ENCODE data around the gene LRRC8C.
A peak's percentile ranks its signal among the peaks of the same experiment; 100 is the strongest.

LRRC8C gene

GRCh38 chr1:89670163-89670562 is 37.2 kb downstream of the LRRC8C start:
- DNase-seq (ENCODE audit: extremely low read depth in 1 of 2, low read depth in 1 of 2) = no peak

- DNase-seq (ENCODE audit: extremely low read depth in 1 of 2, low read depth in 1 of 2) = no peak
Measured at GRCh38 chr1:89670711-89671110, 37.8 kb downstream of the LRRC8C start.

GRCh38 chr1:89671775-89672488 is 39.0 kb downstream of the LRRC8C start:
- DNase-seq (ENCODE audit: extremely low read depth in 1 of 2, low read depth in 1 of 2) = no peak

- DNase-seq (ENCODE audit: extremely low read depth in 1 of 2, low read depth in 1 of 2) = no peak
Measured at GRCh38 chr1:89672489-89673183, 39.7 kb downstream of the LRRC8C start.

- no peak for DNase-seq (ENCODE audit: extremely low read depth in 1 of 2, low read depth in 1 of 2)
Measured at GRCh38 chr1:89673251-89673650, 40.3 kb downstream of the LRRC8C start.

- DNase-seq (ENCODE audit: extremely low read depth in 1 of 2, low read depth in 1 of 2) = no peak
Measured at GRCh38 chr1:89675677-89676076, 42.8 kb downstream of the LRRC8C start.

- no peak for DNase-seq (ENCODE audit: extremely low read depth in 1 of 2, low read depth in 1 of 2)
Measured at GRCh38 chr1:89681045-89681729, 48.3 kb downstream of the LRRC8C start.

GRCh38 chr1:89682611-89683010 is 49.7 kb downstream of the LRRC8C start:
- no peak for DNase-seq (ENCODE audit: extremely low read depth in 1 of 2, low read depth in 1 of 2)

- DNase-seq (ENCODE audit: extremely low read depth in 1 of 2, low read depth in 1 of 2) = no peak
Measured at GRCh38 chr1:89685461-89685860, 52.5 kb downstream of the LRRC8C start.

GRCh38 chr1:89686520-89686919 is 53.6 kb downstream of the LRRC8C start:
- peak in 1 of 2 donors; percentile 12 for DNase-seq (ENCODE audit: extremely low read depth in 1 of 2, low read depth in 1 of 2)

- no peak for DNase-seq (ENCODE audit: extremely low read depth in 1 of 2, low read depth in 1 of 2)
Measured at GRCh38 chr1:89687254-89687653, 54.3 kb downstream of the LRRC8C start.

GRCh38 chr1:89688607-89689006 is 55.7 kb downstream of the LRRC8C start:
- DNase-seq (ENCODE audit: extremely low read depth in 1 of 2, low read depth in 1 of 2) = no peak

- no peak for DNase-seq (ENCODE audit: extremely low read depth in 1 of 2, low read depth in 1 of 2)
Measured at GRCh38 chr1:89689234-89689633, 56.3 kb downstream of the LRRC8C start.

GRCh38 chr1:89690595-89690994 is 57.7 kb downstream of the LRRC8C start:
- DNase-seq (ENCODE audit: extremely low read depth in 1 of 2, low read depth in 1 of 2) = no peak

- no peak for DNase-seq (ENCODE audit: extremely low read depth in 1 of 2, low read depth in 1 of 2)
Measured at GRCh38 chr1:89692601-89693521, 59.9 kb downstream of the LRRC8C start.

GRCh38 chr1:89695847-89696246 is 62.9 kb downstream of the LRRC8C start:
- DNase-seq (ENCODE audit: extremely low read depth in 1 of 2, low read depth in 1 of 2) = no peak

- no peak for DNase-seq (ENCODE audit: extremely low read depth in 1 of 2, low read depth in 1 of 2)
Measured at GRCh38 chr1:89697383-89697782, 64.5 kb downstream of the LRRC8C start.

GRCh38 chr1:89698020-89698560 is 65.2 kb downstream of the LRRC8C start:
- DNase-seq (ENCODE audit: extremely low read depth in 1 of 2, low read depth in 1 of 2) = no peak

- no peak for DNase-seq (ENCODE audit: extremely low read depth in 1 of 2, low read depth in 1 of 2)
Measured at GRCh38 chr1:89698624-89699023, 65.7 kb downstream of the LRRC8C start.

- no peak for DNase-seq (ENCODE audit: extremely low read depth in 1 of 2, low read depth in 1 of 2)
Measured at GRCh38 chr1:89699451-89699986, 66.6 kb downstream of the LRRC8C start.
